ENCODE data around the gene PHF19. TPM values are rescaled to one million over a fixed set of nuclear protein-coding genes. Genes with fewer than 3 reads are reported as not detected.

The PHF19 gene
- polyA plus RNA-seq, 4 donors = 29.0 to 42.0 (median 36.6) TPM

- no peak for DNase-seq (ENCODE audit: low read depth in 4 of 4, low spot score in 3 of 4)
Observed at GRCh38 chr9:120855827-120856670, 20.9 kb downstream of the PHF19 start.

DNA sequence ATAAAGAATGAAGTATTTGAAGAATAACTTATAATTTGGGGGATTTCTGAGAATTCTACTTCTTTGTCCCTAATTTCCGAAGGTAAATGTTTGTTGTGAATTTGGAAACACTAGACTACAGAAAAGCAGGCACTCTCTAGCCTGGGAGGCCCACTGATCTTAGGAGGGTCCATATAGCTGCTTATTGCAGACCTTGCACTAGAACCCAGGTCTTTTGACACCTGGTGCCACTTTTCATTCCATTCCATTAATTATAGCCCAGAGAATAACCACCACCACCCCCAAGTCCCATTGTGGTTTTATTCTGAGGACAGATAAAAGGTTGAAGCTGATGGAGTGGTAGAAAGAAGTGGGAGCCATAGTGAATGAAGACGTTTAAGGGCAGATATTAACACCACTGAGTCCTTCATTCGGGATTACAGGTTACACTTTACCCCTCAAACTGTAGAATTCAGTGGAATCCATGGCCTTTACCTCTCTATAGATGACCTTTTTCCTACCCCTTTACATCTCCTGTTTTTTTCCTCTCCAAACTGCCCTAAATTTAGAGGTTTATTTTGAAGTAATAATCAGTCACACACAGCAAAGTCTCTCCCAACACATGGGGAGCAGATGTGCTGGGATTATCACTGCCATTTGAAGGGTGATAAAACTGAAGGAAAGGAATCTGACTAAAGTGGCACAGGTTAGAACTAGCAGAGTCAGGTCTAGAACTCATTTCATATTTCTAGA lies 22.2 kb downstream of the PHF19 start:
- DNase-seq (ENCODE audit: low read depth in 4 of 4, low spot score in 3 of 4) = no peak

DNA sequence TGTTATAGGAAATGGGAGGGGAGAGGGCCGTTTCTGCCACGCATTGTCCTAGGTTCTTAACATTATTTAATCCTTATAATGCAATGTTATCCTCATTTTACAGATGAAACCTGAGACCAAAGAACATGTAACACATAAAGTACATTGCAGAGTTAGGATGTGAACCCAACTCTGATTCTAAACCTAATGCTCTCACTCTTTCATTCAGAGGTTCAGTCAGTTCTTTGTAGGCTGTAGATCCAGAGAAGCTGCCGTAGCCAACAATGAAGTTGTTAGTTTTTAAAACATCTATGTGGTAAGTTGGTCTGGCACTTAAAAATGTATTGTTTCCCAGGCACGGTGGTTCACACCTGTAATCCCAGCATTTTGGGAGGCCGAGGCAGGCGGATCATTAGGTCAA lies 23.8 kb downstream of the PHF19 start:
- DNase-seq (ENCODE audit: low read depth in 4 of 4, low spot score in 3 of 4) = no peak

GRCh38 chr9:120852240-120853010 lies 24.6 kb downstream of the PHF19 start:
- peak in 1 of 4 donors; percentile 27 for DNase-seq (ENCODE audit: low read depth in 4 of 4, low spot score in 3 of 4)

DNA sequence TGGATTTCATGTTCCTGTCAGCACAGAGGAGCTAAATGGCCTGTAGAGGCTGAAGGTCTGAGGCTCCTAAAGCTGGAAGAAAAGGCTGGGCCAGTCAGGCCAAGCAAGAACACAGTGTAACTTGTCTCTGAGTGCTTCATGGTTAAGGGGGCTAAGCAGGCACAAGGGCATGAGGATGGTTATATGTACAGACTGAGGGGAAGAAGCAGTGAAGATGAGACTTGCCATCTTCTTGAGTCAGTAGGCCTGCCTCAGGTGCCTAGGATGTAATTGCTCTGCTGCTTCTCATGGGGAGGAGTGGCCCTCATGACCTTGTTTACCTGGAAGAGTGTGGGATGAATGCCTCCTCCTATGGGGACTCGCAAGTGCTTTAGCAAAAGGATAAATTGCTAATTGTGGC lies 25.5 kb downstream of the PHF19 start:
- no peak for DNase-seq (ENCODE audit: low read depth in 4 of 4, low spot score in 3 of 4)

- no peak for DNase-seq (ENCODE audit: low read depth in 4 of 4, low spot score in 3 of 4)
Observed at GRCh38 chr9:120850315-120850714, 26.7 kb downstream of the PHF19 start.

GRCh38 chr9:120846906-120847305 lies 30.1 kb downstream of the PHF19 start:
- no peak for DNase-seq (ENCODE audit: low read depth in 4 of 4, low spot score in 3 of 4)

- DNase-seq (ENCODE audit: low read depth in 4 of 4, low spot score in 3 of 4) = no peak
Observed at GRCh38 chr9:120846251-120846889, 30.6 kb downstream of the PHF19 start.

DNA sequence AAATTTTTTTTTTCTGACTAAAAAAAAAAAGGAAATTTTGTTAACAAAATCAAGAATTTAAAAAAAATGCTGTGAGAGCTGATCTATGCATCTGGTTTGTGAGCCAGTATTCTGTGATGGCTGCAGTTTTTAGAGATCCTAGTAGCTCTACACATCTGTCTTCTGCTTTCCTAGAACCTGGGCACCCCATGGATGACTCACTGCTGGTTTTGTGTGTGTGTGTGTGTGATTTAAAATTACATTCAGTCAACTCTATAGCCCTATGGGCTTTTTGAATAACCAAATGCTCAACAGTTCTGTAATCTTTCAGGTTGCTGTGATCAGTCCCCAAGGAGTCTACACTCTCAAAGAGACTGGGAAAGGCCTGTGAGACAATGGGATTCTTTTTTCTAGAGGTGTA lies 31.7 kb downstream of the PHF19 start:
- DNase-seq (ENCODE audit: low read depth in 4 of 4, low spot score in 3 of 4) = no peak

DNA sequence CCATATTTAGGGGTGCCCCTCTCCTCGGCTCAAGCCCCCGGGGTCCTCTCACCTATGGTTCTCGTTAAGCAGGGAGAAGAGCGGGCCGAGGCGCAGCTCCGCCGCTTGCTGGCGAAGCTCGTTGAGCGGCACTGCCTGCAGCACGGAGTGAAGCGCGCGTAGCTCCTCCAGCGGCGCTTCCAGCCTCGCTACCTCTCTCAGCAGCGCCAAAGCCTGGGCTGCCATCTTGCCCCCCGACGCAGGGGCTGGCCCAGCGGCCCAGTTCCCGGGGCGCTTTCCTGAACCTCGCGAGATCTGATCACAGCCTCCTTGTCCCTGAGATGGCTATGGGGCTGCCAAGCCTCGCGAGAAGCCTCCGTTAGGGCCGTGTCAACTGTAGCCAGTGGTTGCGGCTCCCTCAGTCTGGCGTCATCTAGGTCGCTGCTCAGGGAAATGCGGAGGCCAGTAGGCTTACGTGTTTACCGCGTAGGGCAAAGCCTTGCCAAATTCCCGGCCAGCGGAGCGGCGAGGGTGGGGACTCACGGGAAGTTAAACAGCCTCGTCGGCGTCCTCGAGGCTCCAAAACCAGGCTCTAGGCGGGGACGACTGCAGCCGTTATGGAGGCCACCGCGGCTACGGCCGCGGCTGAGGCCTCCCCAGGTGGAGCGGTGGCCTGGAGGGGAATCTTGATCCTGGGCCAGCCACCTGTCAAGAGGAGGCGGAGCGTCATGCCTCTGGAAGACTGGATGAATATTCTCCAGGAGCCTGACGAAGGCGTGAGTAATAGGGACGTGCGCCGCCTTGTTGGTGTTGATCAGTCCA lies 34.1 kb downstream of the PHF19 start, which contains the start of gene PSMD5:
Gene PSMD5, minus strand, starts transcription at position 238 of the 801 bp plus-strand sequence. Its CDS starts 13 bp downstream, at position 225.
- DNase-seq (ENCODE audit: low read depth in 4 of 4, low spot score in 3 of 4) = peak; percentile 85 to 95 (median 88)

DNA sequence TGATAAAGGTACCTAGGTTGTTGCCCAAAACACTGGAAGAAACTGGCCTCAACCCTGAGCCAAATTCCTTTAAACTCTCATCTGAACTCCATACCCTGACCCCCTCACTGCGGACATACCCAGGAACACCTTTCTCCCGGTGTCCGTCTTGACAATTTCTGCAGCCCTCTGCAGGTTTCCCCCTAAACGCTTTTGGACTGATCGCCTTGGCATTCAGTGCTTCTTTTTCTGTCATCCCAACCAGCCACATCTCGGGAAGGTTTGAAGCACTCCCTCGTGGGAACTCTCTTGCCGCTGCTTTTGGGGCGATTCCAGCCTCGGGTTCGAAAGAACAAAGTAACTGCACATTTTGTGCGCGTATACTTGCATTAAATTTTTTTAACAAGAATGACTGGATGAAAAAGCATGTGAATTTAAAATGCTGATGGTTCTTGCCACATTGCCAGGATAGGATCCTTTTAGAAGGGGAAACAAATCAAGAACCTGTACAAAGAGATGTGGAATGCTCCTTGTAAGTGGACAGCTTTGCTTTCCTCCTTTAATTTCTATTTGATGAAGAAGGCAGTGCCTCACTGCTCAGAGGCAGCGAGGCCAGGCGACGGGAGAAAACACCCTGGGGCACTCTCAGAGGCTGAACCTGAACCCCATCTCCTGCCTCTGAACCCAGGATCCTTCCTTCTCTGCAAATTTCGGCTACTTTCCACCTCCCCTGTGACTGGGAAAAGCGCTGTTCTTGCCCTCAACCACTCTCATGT lies 34.9 kb downstream of the PHF19 start:
- DNase-seq (ENCODE audit: low read depth in 4 of 4, low spot score in 3 of 4) = peak in 3 of 4 donors; percentile 6 to 19 (median 10)

DNA sequence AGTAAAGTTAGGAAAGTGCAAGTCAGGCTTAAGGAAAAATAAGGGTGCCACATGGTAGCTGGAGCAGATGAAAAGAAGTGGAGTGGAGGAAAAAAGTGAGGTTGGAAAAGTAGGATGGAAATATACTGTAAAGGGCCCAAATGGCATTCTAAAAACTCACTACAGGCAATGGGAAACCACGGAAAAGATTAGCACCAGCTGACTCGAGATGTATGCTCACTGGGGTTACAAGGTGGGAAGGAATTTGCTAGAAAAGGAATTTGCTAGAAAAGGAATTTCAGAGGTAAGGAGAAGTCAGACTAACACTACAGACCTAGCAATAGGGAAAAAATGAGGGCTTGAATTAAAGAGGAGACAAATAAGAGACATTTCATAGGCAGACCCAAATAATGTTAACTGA lies 37.8 kb downstream of the PHF19 start:
- DNase-seq (ENCODE audit: low read depth in 4 of 4, low spot score in 3 of 4) = no peak

DNA sequence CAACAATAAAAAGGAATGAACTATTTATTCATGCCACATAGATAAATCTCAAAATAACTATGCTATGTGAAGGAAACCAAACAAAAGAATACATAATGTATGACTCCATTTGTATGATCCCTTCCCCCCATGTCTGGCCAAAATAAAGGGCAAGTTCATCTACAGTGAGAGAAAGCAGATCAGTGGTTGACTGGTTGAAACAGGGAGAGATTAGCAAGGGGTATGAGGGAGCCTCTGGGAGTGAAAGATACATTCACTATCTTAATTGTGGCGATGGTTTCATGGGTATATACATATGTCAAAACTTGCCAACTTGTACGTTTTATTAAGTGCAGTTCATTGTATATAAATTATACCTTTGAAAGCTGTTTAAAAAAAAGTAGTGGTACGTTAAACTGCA lies 39.1 kb downstream of the PHF19 start:
- no peak for DNase-seq (ENCODE audit: low read depth in 4 of 4, low spot score in 3 of 4)

- DNase-seq (ENCODE audit: low read depth in 4 of 4, low spot score in 3 of 4) = no peak
Observed at GRCh38 chr9:120833325-120833724, 43.7 kb downstream of the PHF19 start.

- DNase-seq (ENCODE audit: low read depth in 4 of 4, low spot score in 3 of 4) = no peak
Observed at GRCh38 chr9:120832807-120833206, 44.2 kb downstream of the PHF19 start.

GRCh38 chr9:120830865-120831264 lies 46.1 kb downstream of the PHF19 start:
- DNase-seq (ENCODE audit: low read depth in 4 of 4, low spot score in 3 of 4) = no peak

GRCh38 chr9:120830151-120830550 lies 46.8 kb downstream of the PHF19 start:
- no peak for DNase-seq (ENCODE audit: low read depth in 4 of 4, low spot score in 3 of 4)

GRCh38 chr9:120829650-120830049 lies 47.3 kb downstream of the PHF19 start:
- DNase-seq (ENCODE audit: low read depth in 4 of 4, low spot score in 3 of 4) = no peak

DNA sequence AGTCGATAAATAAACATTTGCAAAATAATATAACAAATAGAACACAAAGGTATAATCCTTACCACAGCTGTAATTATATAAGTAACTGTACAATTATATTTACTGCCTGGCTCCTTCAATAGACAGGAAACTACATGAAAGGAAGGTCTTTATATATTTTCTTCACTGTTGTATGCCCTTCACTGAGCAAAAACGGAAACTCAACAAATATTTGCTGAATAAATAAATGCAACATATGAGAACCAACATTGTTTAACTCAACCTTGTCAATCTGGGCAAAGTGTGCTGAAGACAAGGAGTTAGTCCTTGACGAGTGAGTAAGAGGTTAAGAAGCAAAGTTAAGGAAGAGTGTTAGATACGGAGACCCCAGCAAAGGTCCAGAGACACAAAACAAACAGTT lies 56.9 kb downstream of the PHF19 start:
- no peak for DNase-seq (ENCODE audit: low read depth in 4 of 4, low spot score in 3 of 4)

Measured in left renal pelvis (tissue), 4 donors.